NCI-H146 treated with DMSO at 0.1 percent for 48 hours (cell line): ENCODE results near the gene ST6GALNAC5.
"Not testable (repeated sequence)": the region's sequence is repeated elsewhere in the genome, so short reads cannot be mapped to it uniquely, and the experiment has no call there.

Source experiments
- DNase-seq: peaks from one replicate; lab custom pipeline; 2025; ENCODE audit not compliant: unreplicated experiment; lab: John Stamatoyannopoulos, UW

The ST6GALNAC5 gene

GRCh38 chr1:76933847-76934815 is 66.9 kb downstream of the ST6GALNAC5 start:
- DNase-seq: peak; percentile 96

GRCh38 chr1:76938304-76938703 is 71.0 kb downstream of the ST6GALNAC5 start:
- DNase-seq: no peak

- DNase-seq: no peak
Observed at GRCh38 chr1:76939050-76939816, 72.0 kb downstream of the ST6GALNAC5 start.

GRCh38 chr1:76939817-76940216 is 72.5 kb downstream of the ST6GALNAC5 start:
- no peak for DNase-seq

GRCh38 chr1:76940571-76941335 is 73.5 kb downstream of the ST6GALNAC5 start:
- DNase-seq: no peak

GRCh38 chr1:76942549-76942948 is 75.3 kb downstream of the ST6GALNAC5 start:
- no peak for DNase-seq

- no peak for DNase-seq
Observed at GRCh38 chr1:76944942-76945341, 77.7 kb downstream of the ST6GALNAC5 start.

GRCh38 chr1:76948846-76949245 is 81.6 kb downstream of the ST6GALNAC5 start:
- DNase-seq: no peak

GRCh38 chr1:76949503-76949902 is 82.2 kb downstream of the ST6GALNAC5 start:
- DNase-seq: no peak

GRCh38 chr1:76950306-76950705 is 83.0 kb downstream of the ST6GALNAC5 start:
- no peak for DNase-seq

- peak; percentile 15 for DNase-seq
Observed at GRCh38 chr1:76951153-76951552, 83.9 kb downstream of the ST6GALNAC5 start.

- DNase-seq: no peak
Observed at GRCh38 chr1:76955652-76956051, 88.4 kb downstream of the ST6GALNAC5 start.

GRCh38 chr1:76957961-76958360 is 90.7 kb downstream of the ST6GALNAC5 start:
- DNase-seq: no peak

GRCh38 chr1:76958828-76959227 is 91.5 kb downstream of the ST6GALNAC5 start:
- DNase-seq: no peak

- no peak for DNase-seq
Observed at GRCh38 chr1:76959556-76959955, 92.3 kb downstream of the ST6GALNAC5 start.

GRCh38 chr1:76961181-76961819 is 94.0 kb downstream of the ST6GALNAC5 start:
- no peak for DNase-seq

- no peak for DNase-seq
Observed at GRCh38 chr1:76961820-76962207, 94.5 kb downstream of the ST6GALNAC5 start.

GRCh38 chr1:76981267-76981666 is 114.0 kb downstream of the ST6GALNAC5 start:
- DNase-seq: not testable (repeated sequence)

- no peak for DNase-seq
Observed at GRCh38 chr1:76989976-76990375, 122.7 kb downstream of the ST6GALNAC5 start.

- no peak for DNase-seq
Observed at GRCh38 chr1:76993036-76993435, 125.8 kb downstream of the ST6GALNAC5 start.
